HG03432 (cell line): ENCODE data around the gene IL12B.
"Not testable (repeated sequence)": the region's sequence is repeated elsewhere in the genome, so short reads cannot be mapped to it uniquely, and the experiment has no call there.

Experiments used
- ATAC-seq: cut with Tn5 transposase; IDR thresholded peaks from one replicate; pipeline ENCODE4 v1.9.1; 2021; ENCODE audit warnings: mild to moderate bottlenecking, moderate library complexity; ENCODE audit not compliant: unreplicated experiment

The IL12B gene

GRCh38 chr5:159333545-159333925, 3.2 kb upstream of the IL12B start:
- no peak for ATAC-seq

- ATAC-seq: peak; percentile 39
These were observed 2.7 kb upstream of the IL12B start for GRCh38 chr5:159332800-159333544.

GRCh38 chr5:159331093-159331973, 1.0 kb upstream of the IL12B start:
- ATAC-seq: peak; percentile 79

- ATAC-seq: no peak
These were observed 5.3 kb downstream of the IL12B start for GRCh38 chr5:159324986-159325385.

- no peak for ATAC-seq
These were observed 6.1 kb downstream of the IL12B start for GRCh38 chr5:159324102-159324755.

GRCh38 chr5:159322180-159322579, 8.1 kb downstream of the IL12B start:
- ATAC-seq: peak; percentile 48

GRCh38 chr5:159319832-159320231, 10.5 kb downstream of the IL12B start:
- ATAC-seq: no peak

- no peak for ATAC-seq
These were observed 10.9 kb downstream of the IL12B start for GRCh38 chr5:159319363-159319762.

- no peak for ATAC-seq
These were observed 11.8 kb downstream of the IL12B start for GRCh38 chr5:159318448-159318847.

- no peak for ATAC-seq
These were observed 12.4 kb downstream of the IL12B start for GRCh38 chr5:159317849-159318248.

GRCh38 chr5:159316519-159317383, 13.5 kb downstream of the IL12B start:
- peak; percentile 65 for ATAC-seq

GRCh38 chr5:159313197-159313596, 17.1 kb downstream of the IL12B start:
- ATAC-seq: no peak

GRCh38 chr5:159311063-159311462, 19.2 kb downstream of the IL12B start:
- ATAC-seq: no peak

- ATAC-seq: peak; percentile 62
These were observed 19.8 kb downstream of the IL12B start for GRCh38 chr5:159310511-159310910.

GRCh38 chr5:159309689-159310433, 20.4 kb downstream of the IL12B start:
- no peak for ATAC-seq

GRCh38 chr5:159304961-159305595, 25.2 kb downstream of the IL12B start:
- ATAC-seq: no peak

GRCh38 chr5:159303286-159303685, 27.0 kb downstream of the IL12B start:
- ATAC-seq: no peak

GRCh38 chr5:159301929-159302860, 28.1 kb downstream of the IL12B start:
- ATAC-seq: not testable (repeated sequence)
